GM18868 (cell line): ENCODE data around the gene RBPJ.

Source experiments
- ATAC-seq: cut with Tn5 transposase; IDR thresholded peaks from one replicate; pipeline ENCODE4 v1.9.1; 2021; ENCODE audit warnings: mild to moderate bottlenecking, moderate library complexity; ENCODE audit not compliant: unreplicated experiment

Gene RBPJ

DNA sequence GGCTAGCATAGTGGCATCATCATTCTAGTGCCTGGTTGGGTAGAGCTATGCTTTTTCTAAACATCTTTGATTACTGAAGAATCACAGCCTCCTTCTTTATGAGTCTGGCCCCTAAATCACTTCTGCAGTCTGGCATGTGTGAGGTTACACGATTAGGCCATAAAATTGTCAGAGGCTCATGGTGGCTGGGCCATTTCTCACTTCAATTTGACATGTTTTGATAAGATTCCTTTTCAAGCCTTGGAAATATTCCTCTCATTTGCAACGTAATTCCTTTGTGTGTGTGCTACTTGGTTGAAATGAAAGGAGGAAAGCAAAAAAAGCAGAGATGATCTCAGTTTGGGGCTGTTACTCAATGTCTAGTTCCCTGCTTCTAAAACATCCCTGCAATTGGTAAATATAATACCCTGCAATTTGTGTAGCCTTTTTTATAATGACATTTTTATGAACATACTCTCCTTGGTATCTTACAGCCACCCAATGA, 163.3 kb downstream of the RBPJ start:
- ATAC-seq: no peak

DNA sequence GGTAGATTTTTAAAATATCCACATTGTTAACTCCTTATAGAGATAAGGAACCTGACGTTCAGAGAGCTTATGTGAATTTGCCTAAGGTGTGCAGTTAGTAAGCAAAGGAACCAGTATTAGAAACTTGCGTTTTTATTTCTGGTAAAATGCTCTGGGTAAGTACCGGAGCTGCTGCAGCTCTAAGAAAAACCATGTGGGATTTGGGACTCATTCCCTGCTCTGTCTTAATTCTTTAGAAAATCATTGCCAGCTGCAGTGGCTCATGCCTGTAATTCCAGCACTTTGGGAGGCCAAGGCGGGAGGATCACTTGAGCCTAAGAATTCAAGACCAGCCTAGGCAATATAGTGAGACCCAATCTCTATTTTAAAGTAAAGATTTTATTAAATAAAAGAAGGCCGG, 163.7 kb downstream of the RBPJ start:
- no peak for ATAC-seq
